Activated naive CD4-positive, alpha-beta T cell (primary cell): ENCODE results near the gene TXNDC15.

Experiments
- DNase-seq, 4 experiments: peaks; one replicate each; lab custom pipeline; 2025; lab: John Stamatoyannopoulos, UW

TXNDC15 gene

DNA sequence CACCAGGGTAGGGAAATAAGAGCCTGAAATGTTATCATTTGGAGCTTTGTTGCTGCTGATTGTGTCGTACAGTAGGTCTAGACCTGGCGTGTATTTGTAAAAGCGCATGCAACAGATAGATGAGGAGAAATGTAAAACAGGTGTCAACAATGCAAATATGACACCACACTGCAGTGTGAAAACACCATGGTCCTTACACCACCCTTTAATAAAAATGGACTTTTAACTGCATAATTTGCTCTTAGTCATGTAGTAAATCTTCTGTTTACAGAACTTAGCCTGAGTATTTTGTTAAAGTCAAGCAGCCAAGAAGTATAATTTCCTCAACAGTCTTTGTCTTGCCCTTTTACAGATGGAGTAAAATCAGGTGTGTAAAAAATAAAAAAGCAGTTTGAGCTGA, 44.7 kb downstream of the TXNDC15 start:
- no peak for DNase-seq

DNA sequence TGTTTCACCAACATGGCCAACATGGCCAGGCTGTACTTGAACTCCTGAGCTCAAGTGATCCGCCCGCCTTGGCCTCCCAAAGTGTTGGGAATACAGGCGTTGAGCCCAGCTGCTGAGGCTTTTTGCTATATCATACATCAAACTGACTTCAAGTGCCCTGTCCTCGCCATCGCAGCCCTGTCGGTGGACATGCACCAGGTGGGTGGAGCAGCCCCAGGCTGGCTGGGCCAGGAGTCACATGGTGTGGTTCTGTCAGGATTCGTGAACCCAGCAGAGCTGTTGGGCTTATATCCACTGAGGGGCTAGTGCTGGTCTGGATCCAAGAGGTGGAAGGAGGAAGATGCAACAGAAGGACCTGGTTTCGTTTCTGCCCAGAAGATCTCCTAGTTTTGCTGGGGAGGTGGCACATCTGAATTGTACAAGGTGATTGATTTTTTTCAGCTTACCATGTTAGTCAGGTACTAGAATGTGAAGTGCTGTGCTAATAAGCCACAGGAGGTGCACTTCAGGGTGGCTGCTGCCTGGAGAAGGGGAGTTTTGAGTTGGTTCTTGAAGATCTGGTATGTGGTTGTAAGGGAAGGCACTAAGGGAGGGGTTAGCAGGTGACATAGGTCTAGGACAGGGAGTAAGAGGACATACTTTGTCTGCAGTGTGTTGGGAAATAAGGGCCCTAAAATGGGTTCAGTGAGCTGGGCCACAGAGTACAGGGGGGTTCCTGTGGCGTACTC, 46.8 kb downstream of the TXNDC15 start:
- DNase-seq = no peak

DNA sequence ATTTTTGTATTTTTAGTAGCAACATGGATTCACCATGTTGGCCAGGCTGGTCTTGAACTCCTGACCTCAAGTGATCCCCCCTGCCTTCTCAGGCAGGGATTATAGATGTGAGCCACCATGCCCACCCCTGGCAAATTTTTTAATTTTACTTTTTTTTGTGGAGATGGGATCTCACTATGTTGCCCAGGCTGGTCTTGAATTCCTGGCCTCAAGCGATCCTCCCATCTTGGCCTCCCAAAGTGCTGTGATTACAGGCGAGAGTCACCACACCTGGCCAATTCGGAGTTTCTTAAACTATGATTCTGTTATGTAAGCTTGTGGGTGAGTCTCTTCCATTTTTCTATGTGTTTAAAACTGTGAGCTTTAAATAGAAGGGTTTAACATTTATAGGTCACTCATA, 58.3 kb downstream of the TXNDC15 start:
- DNase-seq = no peak

DNA sequence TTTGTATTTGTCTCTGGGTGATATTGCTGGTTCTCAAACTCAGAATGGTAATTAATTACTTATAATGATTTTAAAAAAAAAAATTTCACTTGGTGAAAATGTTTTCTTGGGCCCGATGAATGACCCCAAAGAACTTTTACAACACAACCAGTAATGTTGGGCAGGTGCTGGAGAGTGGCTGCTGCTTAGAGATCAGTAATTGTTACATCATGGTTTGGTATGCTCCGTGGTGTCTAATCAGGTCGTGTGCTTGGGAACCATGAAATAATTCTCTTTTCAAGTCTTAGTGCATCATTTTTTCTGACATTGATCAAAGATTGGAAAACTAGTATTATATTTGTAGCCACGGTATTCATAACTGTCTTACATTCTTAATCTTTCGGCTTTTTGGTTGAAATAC, 60.0 kb downstream of the TXNDC15 start:
- DNase-seq = no peak

DNA sequence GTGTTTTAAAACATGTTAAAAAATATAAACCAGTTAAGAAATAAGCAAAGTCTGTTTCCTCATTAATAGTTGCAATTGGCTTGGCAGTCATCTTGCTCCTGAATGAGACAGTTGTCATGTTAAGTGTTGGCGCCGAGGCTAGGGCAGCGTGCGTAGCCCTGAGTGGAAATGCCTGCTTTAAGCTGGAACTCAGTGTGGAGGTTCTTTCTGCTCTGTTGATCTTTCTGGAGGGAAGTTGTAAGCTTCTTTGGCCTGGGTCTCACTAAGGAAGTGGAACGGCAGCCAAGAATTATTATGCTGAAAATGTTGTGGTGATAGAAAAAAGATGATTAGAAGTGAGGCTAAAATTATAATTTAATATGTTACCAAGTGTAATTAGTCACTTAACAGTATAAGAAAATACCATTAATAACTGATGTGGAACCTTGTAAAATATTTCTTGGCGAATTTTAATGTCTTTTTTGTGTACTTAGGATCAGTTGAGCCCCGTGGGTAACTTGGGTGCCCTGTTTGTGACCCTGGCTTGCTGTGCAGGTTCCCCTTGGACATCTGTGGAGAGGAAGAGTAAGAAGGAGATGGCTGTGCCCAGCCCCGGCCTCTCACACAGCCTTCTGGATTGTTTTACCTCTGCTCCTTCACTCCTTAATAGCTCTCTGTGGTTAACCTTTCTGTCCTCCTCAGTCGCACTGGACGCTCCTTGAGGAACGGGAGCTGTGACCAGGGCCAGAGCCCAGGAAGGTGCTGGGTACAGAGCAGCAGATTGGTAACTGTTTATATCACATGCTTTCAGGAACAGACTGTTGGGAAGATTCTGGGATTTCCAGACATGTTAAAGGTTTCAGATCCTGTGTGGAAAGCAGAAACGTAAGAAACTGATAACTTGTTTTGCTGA, 61.8 kb downstream of the TXNDC15 start:
- DNase-seq = no peak

DNA sequence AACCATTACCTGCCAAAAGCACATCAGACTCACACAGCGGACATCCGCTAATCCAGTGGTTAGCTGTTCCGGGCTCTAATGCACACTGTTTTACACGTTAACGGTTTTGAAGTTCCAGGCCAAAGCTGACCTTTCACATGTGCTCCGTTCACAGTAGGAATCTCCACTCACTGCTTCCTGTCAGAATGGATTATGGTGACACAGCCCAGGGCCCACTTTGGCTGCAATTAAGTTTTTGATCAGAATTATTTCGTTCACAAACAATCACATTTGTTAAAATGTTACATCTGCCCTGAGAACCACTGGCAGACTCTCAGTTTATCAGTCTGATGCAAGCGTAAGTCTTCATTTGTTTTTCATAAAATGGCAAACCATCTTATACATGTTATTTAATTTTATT, 63.4 kb downstream of the TXNDC15 start:
- DNase-seq = no peak

DNA sequence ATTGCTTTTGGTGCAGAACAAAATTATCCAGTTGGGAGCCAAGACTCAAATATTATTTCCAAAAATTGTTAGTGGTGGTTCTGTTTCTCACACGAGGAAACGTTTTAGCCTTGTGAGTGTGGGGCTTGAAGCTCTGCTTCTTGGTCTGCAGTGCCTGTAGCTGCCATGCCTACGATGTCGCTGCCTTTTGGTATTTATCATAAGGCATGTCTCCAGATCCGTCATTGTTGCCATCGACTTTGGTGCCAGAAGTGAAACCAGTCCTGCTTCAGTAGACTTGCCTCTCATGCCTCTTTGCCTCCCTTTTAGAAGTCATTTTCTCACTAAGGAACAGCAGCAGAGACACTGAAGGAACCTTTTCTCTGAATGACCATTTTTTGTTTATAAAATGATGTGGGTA, 63.9 kb downstream of the TXNDC15 start:
- DNase-seq = no peak

DNA sequence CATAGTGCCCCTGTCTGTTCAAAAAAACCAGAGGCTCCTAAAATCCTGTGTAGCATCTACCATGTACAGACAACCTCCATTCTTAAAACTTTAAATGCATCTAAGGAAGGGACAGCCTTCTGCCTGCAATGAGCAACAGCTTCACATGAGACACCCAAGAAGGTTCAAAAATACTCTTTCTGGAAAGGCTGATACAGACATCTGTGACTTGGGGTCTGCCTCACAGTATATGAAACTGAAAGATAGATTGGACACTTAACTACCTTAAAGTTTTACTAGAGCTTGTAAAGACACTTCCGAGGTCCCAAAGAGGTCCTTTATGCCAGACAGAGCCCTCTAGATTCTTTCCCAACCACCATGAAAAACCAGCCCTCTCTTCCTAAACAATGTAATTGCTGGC, 65.3 kb downstream of the TXNDC15 start:
- DNase-seq = no peak

DNA sequence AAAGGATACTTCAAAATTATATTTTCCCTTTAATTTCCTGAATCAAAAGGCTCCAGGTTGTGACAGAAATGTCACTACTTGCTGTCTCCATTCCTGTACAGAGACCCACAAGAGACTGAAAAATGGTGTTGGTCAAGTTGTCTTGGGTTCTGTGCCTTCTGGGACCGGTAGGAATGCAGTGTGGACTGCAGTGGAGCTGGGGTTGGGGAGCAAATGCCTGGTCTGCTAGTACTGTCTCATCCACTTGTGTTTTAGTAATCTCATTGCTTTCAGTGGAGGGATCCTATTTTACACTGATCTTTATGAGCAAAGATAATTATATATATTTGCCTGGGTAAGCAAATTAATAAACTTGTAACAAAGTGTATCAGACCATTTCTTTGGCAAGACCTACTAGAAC, 69.4 kb downstream of the TXNDC15 start:
- DNase-seq = no peak

DNA sequence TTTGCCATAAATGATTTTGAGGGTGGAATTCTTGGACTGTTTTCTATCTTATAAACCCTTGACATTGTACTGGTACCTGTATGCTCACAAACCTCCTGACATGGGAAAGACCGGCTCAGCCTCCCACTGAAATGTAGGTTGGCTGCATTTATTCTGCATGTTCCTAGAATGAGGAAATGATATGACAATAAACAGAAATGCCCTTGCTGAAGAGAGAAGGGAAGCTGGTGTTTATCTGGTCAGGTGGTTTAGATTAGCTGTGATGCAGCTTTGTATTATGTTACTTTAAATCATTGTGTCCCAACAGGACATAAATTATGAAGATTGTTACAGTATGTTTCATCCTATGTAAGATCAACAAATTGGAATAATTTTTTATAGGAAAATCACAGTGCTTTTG, 70.5 kb downstream of the TXNDC15 start:
- no peak for DNase-seq

DNA sequence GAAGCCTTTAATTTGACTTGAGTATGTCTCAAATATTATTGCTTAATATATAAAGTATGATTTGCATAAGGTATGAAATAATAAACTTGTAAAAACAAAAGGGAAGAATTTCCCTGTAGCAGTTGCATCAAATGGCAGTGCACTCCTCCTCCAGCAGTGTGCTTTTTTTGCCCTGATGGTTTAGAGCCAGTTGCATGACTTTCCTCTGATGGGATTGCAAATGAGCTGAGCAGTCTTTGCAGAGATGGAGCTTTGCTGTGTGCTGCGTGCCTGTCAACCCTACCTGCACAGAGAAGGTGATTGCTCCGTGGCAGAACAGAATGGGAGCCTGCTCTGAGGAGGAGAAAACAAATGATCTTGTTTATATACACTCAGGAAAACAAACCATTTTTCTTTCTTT, 70.9 kb downstream of the TXNDC15 start:
- no peak for DNase-seq

DNA sequence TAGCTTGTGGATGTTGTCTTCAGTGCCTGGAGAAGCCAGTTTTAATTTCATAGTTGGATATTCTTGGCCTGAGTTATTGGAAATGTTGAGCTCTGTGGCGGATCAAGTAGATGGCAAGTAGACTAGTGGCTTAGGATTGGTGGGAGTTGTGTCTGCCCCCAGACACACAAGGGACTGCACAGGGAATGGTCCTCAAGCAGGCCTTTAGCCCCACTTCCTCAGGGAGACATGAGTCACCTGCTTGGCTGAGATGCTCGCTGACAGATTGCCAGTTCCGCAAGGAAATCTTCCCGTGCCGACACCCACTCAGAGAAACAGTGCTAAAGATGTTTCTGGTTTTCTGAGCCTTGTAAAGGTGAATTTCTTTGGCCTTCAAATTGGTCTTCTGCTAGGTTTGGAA, 74.7 kb downstream of the TXNDC15 start:
- no peak for DNase-seq

DNA sequence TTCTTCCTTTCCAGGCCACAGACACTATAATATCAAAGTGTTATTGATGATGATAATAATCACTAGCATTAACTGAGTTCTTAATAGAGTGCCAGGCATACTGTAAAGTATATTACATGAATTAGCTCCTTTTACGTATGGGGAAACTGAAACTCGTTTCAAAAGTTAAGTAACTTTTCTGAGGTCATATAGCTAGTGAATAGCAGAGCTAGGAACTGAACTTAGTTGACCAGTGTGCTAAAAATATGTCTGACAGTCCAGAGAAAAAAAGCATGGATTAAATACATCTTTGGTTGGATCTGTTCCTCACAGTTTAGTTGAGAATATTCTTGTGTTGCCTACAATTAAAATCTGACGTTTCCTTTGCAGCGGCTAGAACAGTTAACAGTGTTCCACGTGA, 75.1 kb downstream of the TXNDC15 start:
- no peak for DNase-seq
